Liver (tissue), 9 donors: ENCODE data around the gene FAM89A. TPM values are rescaled to one million over a fixed set of nuclear protein-coding genes. Genes with fewer than 3 reads are reported as not detected.

Experiments used
- DNase-seq: peaks from one replicate; pipeline ENCODE4 v3.0.0-alpha.2; 2017; ENCODE audit warnings: low spot score
- H3K27ac ChIP-seq, 2 donors: one replicate each; pipeline ENCODE4 v1.7.0; 2013; ENCODE audit warnings: inconsistent platforms in 2 of 2, low read length in 2 of 2, control low read depth in 1 of 2, low read depth in 1 of 2, mild to moderate bottlenecking in 1 of 2
- H3K27me3 ChIP-seq, 4 donors: one replicate each; pipeline versions ENCODE4 v1.6.1 to v1.7.0; 2013; ENCODE audit warnings: low read length in 3 of 4, inconsistent platforms in 1 of 4, mild to moderate bottlenecking in 1 of 4, moderate library complexity in 1 of 4; ENCODE audit not compliant: control insufficient read depth in 4 of 4, insufficient read depth in 4 of 4
- H3K36me3 ChIP-seq, 4 donors: one replicate each; pipeline versions ENCODE4 v1.6.1 to v1.7.0; 2013; ENCODE audit warnings: low read length in 3 of 4, mild to moderate bottlenecking in 3 of 4, low read depth in 1 of 4, moderate library complexity in 1 of 4; ENCODE audit not compliant: control insufficient read depth in 4 of 4, insufficient read depth in 3 of 4
- H3K4me1 ChIP-seq, 4 donors: one replicate each; pipeline versions ENCODE4 v1.6.1 to v1.7.0; 2013; ENCODE audit warnings: low read length in 3 of 4, mild to moderate bottlenecking in 3 of 4, moderate library complexity in 1 of 4; ENCODE audit not compliant: control insufficient read depth in 4 of 4, insufficient read depth in 4 of 4
- H3K4me3 ChIP-seq, 3 donors: one replicate each; pipeline versions ENCODE4 v1.6.1 to v1.7.0; 2013; ENCODE audit warnings: low read length in 3 of 3, control low read depth in 1 of 3, low read depth in 1 of 3, mild to moderate bottlenecking in 1 of 3
- H3K9ac ChIP-seq, 2 donors: one replicate each; pipeline ENCODE4 v1.7.0; 2013; ENCODE audit warnings: low read length in 2 of 2, mild to moderate bottlenecking in 2 of 2, moderate library complexity in 2 of 2, control low read depth in 1 of 2, low read depth in 1 of 2
- H3K9me3 ChIP-seq, 4 donors: one replicate each; pipeline versions ENCODE4 v1.6.1 to v1.7.0; 2013; ENCODE audit warnings: low read length in 3 of 4; ENCODE audit not compliant: control insufficient read depth in 4 of 4
- ATF3 ChIP-seq: IDR thresholded peaks from 2 replicates; pipeline ENCODE4 v1.6.1; 2016; ENCODE audit warnings: antibody characterized with exemption
- CTCF ChIP-seq: fragments of 150-350 bp; IDR thresholded peaks from 2 replicates; pipeline ENCODE4 v1.5.1; 2017; ENCODE audit warnings: improper control_type of control experiment, low read depth, low read length; ENCODE audit not compliant: missing input control
- EGR1 ChIP-seq, 2 donors: IDR thresholded peaks; 2 replicates each; pipeline ENCODE4 v1.6.1; 2016 to 2018; ENCODE audit warnings: antibody characterized with exemption in 2 of 2, low read depth in 2 of 2
- FOXA1 ChIP-seq: IDR thresholded peaks from 2 replicates; pipeline ENCODE4 v1.6.1; 2016; ENCODE audit warnings: antibody characterized with exemption
- FOXA2 ChIP-seq: IDR thresholded peaks from 2 replicates; pipeline ENCODE4 v1.6.1; 2016; ENCODE audit warnings: antibody characterized with exemption
- GABPA ChIP-seq, 2 donors: IDR thresholded peaks in 1 of 2; conservative IDR thresholded peaks in 1 of 2; 2 replicates each; pipeline ENCODE4 v1.6.1; 2016; ENCODE audit warnings: antibody characterized with exemption in 2 of 2, mild to moderate bottlenecking in 1 of 2, moderate library complexity in 1 of 2
- HNF4A ChIP-seq, 2 donors: conservative IDR thresholded peaks; 2 replicates each; pipeline ENCODE4 v1.6.1; 2016; ENCODE audit warnings: antibody characterized with exemption in 2 of 2, mild to moderate bottlenecking in 2 of 2
- HNF4G ChIP-seq: IDR thresholded peaks from 2 replicates; pipeline ENCODE4 v1.6.1; 2016; ENCODE audit warnings: antibody characterized with exemption
- JUND ChIP-seq, 2 donors: IDR thresholded peaks; 2 replicates each; pipeline ENCODE4 v1.6.1; 2016; ENCODE audit warnings: antibody characterized with exemption in 2 of 2
- MAX ChIP-seq: IDR thresholded peaks from 2 replicates; pipeline ENCODE4 v1.6.1; 2016; ENCODE audit warnings: antibody characterized with exemption
- NR2F2 ChIP-seq: IDR thresholded peaks from 2 replicates; pipeline ENCODE4 v1.6.1; 2016; ENCODE audit warnings: antibody characterized with exemption
- RAD21 ChIP-seq, 2 donors: IDR thresholded peaks; 2 replicates each; pipeline ENCODE4 v1.6.1; 2016; ENCODE audit warnings: antibody characterized with exemption in 2 of 2, mild to moderate bottlenecking in 2 of 2
- REST ChIP-seq: IDR thresholded peaks from 2 replicates; pipeline ENCODE4 v1.6.1; 2016; ENCODE audit warnings: antibody characterized with exemption, mild to moderate bottlenecking
- RXRA ChIP-seq, 2 donors: IDR thresholded peaks; 2 replicates each; pipeline ENCODE4 v1.6.1; 2017 to 2018; ENCODE audit warnings: antibody characterized with exemption in 2 of 2, mild to moderate bottlenecking in 1 of 2
- SP1 ChIP-seq: IDR thresholded peaks from 2 replicates; pipeline ENCODE4 v1.6.1; 2018; ENCODE audit warnings: antibody characterized with exemption, mild to moderate bottlenecking
- TAF1 ChIP-seq: conservative IDR thresholded peaks from 2 replicates; pipeline ENCODE4 v1.6.1; 2016; ENCODE audit warnings: antibody characterized with exemption, mild to moderate bottlenecking
- YY1 ChIP-seq: IDR thresholded peaks from 2 replicates; pipeline ENCODE4 v1.6.1; 2016; ENCODE audit warnings: antibody characterized with exemption, mild to moderate bottlenecking
- ZBTB33 ChIP-seq: IDR thresholded peaks from 2 replicates; pipeline ENCODE4 v1.6.1; 2016; ENCODE audit warnings: antibody characterized with exemption
- WGBS: extraction: QIAGEN DNeasy Blood & Tissue Kit; methylation state at CpG from one replicate; pipeline ENCODE4 v1.1.7; 2013; 5-methylcytosine and 5-hydroxymethylcytosine counted together
- polyA plus RNA-seq, 2 donors: library from polyadenylated mRNA; stranded (reverse) in 1 of 2; unstranded in 1 of 2; fragments of 200-250 nt in 1 of 2; fragments of >200 nt in 1 of 2; fragmentation: Nextera tagmentation in 1 of 2; extraction: Ambion mirVana in 1 of 2; gene quantifications; one replicate each; pipeline versions ENCODE4 v1.2.1 to v1.2.3, GENCODE V29; 2013 to 2015
- total RNA-seq, 2 donors: library from RNA; depleted of rRNA; stranded (reverse); fragments of >200 nt; gene quantifications; one replicate each; pipeline ENCODE4 v1.2.3, GENCODE V29; 2014
- donor health status: healthy.
- donor health status: healthy.
- donor health status: healthy.
- donor health status: healthy.
- donor health status: healthy.

Gene FAM89A
- total and polyA plus RNA-seq, 4 donors, result 5.3 to 8.8 (median 8.1) TPM

GRCh38 chr1:231019711-231020110 lies 20.3 kb downstream of the FAM89A start:
- Histone ChIP-seq H3K4me3 (no peak overlapping the region), H3K27ac (no peak overlapping the region), H3K4me1 (no peaks in the 10 kb centered on the region), H3K27me3 (no peaks in the 10 kb centered on the region), H3K36me3 (peaks cover 0 to 5% (median 0%) of the 10 kb centered on the region in 4 donors), H3K9me3 (no peaks in the 10 kb centered on the region), H3K9ac (no peak overlapping the region)
- WGBS, result 94% methylated on average over 14 of the region's 14 CpGs
- DNase-seq, result peak; percentile 16
- TF ChIP-seq YY1 (no peak), ZBTB33 (no peak), GABPA (IDR thresholded peaks at IDR 0.05 in 1 of 2, conservative IDR thresholded peaks at IDR 0.05 in 1 of 2) (no peak), RXRA (IDR thresholded peaks at IDR 0.05) (no peak), JUND (IDR thresholded peaks at IDR 0.05) (no peak), ATF3 (no peak), EGR1 (IDR thresholded peaks at IDR 0.05; ENCODE audit: low read depth in 2 of 2) (no peak), CTCF (no peak), NR2F2 (no peak), HNF4A (conservative IDR thresholded peaks at IDR 0.05) (no peak), REST (no peak), TAF1 (no peak), FOXA1 (no peak), RAD21 (IDR thresholded peaks at IDR 0.05) (no peak), FOXA2 (no peak), SP1 (no peak), MAX (no peak), HNF4G (no peak)
